Uterus (tissue), 2 donors: Measurements from ENCODE around the gene DDX4.

Experiments used
- CTCF ChIP-seq, 4 experiments: fragments of 200-600 bp in 2 of 4; fragments of 450-650 bp in 2 of 4; sonication (generic) in 2 of 4; IDR thresholded peaks; one replicate each; pipeline ENCODE4 v1.5.1; 2016 to 2019; ENCODE audit warnings: antibody characterized with exemption in 4 of 4, mild to moderate bottlenecking in 2 of 4, moderate library complexity in 1 of 4
- POLR2A ChIP-seq, 2 donors: fragments of 450-650 bp; IDR thresholded peaks; one replicate each; pipeline ENCODE4 v1.6.1; 2016; ENCODE audit warnings: antibody characterized with exemption in 2 of 2, mild to moderate bottlenecking in 1 of 2, moderate library complexity in 1 of 2

- TF ChIP-seq CTCF (IDR thresholded peaks at IDR 0.05) (no peak), POLR2A (IDR thresholded peaks at IDR 0.05) (no peak)
Measured at GRCh38 chr5:55711507-55712022, 26.3 kb upstream of the DDX4 start.
